Omental fat pad (tissue), 4 donors: ENCODE measurements around the gene BZW2. TPM values are rescaled to one million over a fixed set of nuclear protein-coding genes. Genes with fewer than 3 reads are reported as not detected.

Experiments used
- ATAC-seq: fragments of 150-250 bp; one replicate; pipeline ENCODE4 v1.9.1; 2016; ENCODE audit warnings: mild to moderate bottlenecking, moderate library complexity; ENCODE audit not compliant: low FRiP score
- DNase-seq: peaks from one replicate; pipeline ENCODE4 v3.0.0-alpha.2; 2019; ENCODE audit warnings: low spot score
- total RNA-seq, 4 donors: library from RNA; depleted of rRNA; stranded (reverse); fragments of >200 nt; gene quantifications; one replicate each; pipeline ENCODE4 v1.1.0, GENCODE V29; 2016
- TF ChIP-seq, protein P1 (sequence below), 3 donors: fragments of 450-650 bp; IDR thresholded peaks; one replicate each; pipeline ENCODE4 v1.5.1; 2016 to 2017; ENCODE audit warnings: antibody characterized with exemption in 3 of 3, mild to moderate bottlenecking in 3 of 3, moderate library complexity in 2 of 3

Gene BZW2
- total RNA-seq, 4 donors from 2014 or later = 44.9 to 92.7 (median 55.4) TPM

DNA sequence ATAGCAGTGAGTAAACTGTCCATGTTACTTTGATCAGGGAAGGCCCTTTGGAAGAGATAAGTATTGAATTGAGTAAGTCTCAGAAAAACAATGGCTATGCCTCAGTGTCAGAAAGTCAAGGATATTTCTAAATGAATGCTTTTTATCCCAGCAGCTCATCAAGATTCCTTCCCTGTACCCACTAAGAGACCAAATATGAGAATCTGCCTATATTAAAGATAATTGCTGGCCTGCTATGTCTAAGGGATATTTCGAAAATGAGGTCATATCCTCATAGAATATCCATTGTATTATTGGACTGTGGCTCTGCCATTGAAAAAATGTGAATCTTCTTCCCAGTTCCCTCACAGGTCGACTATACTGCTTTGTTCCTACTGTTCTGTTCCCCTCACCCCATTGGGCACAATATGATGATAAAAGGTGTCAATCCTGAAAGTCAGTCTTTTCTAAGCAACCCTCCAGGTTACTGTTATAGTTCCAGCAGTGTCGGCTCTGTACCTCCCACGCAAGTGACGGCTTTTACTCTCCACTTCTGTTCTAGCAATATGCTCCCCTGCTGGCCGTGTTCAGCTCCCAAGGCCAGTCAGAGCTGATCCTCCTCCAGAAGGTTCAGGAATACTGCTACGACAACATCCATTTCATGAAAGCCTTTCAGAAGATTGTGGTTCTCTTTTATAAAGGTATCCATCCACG lies 51.7 kb downstream of the BZW2 start:
- TF ChIP-seq, protein P1, sequence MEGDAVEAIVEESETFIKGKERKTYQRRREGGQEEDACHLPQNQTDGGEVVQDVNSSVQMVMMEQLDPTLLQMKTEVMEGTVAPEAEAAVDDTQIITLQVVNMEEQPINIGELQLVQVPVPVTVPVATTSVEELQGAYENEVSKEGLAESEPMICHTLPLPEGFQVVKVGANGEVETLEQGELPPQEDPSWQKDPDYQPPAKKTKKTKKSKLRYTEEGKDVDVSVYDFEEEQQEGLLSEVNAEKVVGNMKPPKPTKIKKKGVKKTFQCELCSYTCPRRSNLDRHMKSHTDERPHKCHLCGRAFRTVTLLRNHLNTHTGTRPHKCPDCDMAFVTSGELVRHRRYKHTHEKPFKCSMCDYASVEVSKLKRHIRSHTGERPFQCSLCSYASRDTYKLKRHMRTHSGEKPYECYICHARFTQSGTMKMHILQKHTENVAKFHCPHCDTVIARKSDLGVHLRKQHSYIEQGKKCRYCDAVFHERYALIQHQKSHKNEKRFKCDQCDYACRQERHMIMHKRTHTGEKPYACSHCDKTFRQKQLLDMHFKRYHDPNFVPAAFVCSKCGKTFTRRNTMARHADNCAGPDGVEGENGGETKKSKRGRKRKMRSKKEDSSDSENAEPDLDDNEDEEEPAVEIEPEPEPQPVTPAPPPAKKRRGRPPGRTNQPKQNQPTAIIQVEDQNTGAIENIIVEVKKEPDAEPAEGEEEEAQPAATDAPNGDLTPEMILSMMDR (IDR thresholded peaks at IDR 0.05) = no peak
- DNase-seq (no peak), ATAC-seq (no peak)

DNA sequence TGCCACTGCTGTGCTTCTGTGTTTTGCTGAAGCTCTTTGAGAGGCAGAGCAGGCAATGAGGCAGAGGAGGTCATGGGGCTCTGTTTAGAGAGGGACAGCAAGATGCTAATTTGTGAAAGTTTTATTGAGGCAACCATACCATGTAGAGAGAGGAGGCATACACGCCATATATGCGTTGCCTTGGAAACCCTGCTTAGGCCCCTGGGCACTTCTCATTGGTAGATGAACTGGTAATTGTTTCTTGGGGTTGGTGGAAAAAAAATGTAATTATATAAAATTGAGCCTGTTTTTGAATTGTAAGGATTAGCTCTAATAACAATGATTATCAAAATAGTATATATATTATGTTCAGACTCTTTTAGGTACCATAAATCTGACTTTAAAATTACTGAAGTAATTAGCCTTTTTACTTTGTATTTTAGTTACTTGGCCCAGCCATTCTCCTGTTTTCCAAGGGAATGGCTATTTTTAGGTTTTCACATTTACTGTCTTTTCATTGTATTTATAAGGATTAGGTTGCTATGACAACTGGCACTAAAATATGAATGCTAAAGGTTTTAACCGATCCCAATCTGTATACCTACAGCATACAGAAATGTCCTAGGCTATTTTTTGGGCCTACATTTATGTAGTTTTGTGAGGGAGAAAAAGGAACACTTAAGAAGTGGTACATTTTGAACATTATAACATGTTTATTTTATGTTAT lies 52.4 kb downstream of the BZW2 start:
- no peak for ATAC-seq
- no peak for DNase-seq
- TF ChIP-seq, protein P1 (IDR thresholded peaks at IDR 0.05) = no peak

DNA sequence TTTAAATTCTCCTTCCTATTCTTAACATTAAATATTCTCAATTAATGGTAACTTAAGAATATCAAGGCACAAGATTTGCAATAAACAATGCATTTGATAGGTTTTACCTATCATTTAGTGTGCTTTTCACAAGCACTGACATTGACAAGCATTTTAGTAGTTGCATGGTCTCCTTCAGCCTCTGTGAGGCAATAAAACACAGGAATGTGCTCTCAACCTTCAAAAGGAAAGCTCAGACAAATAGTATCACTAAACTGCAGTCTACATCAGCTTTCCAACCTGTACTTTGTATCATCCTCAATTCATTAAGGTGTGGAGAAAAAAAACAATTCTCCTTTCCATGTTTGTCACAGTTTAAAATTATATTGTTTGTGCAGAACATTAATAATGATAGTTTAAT lies 56.5 kb downstream of the BZW2 start:
- DNase-seq (no peak), ATAC-seq (no peak)
- TF ChIP-seq, protein P1 (IDR thresholded peaks at IDR 0.05) = no peak

DNA sequence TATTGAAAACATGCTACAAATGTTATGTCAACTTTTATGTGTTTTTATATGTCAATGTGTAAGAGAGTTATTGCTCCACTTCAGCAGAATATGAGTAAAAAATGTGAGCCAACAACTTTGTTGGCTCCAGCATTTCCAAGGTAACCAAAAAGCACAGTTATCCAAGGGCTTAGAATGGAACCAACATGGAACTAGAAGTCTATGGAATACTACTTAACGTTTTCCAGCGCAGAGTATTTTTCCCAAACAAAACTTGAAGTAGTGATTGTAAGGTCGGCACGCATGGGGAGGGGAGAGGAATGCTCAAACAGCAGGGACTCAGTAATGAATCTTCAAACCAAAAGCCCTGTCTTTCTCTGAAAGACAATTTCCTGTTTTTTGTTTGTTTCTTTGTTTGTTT lies 62.5 kb downstream of the BZW2 start:
- no peak for DNase-seq
- no peak for ATAC-seq
- TF ChIP-seq, protein P1 (IDR thresholded peaks at IDR 0.05) = no peak

DNA sequence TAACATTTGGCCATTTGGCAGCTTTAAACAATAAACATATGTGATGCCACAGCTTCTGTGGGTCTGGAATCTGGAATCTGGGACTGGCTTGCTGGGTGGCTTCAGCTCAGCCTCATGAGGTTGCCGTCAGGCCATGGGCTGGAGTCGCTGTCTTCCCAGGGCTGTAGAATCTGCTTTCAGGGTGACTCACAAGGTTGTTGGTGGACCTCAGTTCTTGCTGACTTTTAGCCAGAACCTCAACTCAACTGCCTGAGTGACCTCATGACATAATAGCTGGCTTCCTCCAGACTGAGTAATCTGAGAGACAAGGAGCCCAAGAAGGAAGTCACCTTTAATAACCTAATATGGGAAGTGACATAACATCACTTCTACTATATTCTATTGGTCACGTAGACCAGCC lies 63.0 kb downstream of the BZW2 start:
- TF ChIP-seq, protein P1 (IDR thresholded peaks at IDR 0.05) = no peak
- ATAC-seq = no peak
- no peak for DNase-seq

DNA sequence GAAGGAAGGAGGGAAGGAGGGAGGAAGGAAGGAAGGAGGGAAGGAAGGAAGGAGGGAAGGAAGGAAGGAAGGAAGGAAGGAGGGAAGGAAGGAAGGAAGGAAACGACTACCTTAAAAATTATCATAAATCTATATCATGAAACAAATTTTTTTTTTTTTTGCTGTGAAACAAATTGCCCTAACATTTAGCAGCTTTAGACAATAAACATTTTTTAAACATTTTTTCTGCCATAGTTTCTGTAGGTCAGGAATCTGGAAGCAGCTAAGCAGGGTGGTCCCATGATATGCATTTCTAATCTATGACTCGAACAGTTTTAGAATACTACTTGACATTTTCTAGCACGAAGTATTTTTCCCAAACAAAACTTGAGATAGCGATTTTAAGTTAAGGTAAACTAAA lies 64.7 kb downstream of the BZW2 start:
- ATAC-seq = no peak

More for the DNA sequence above, 64.7 kb downstream of the BZW2 start:
- TF ChIP-seq, protein P1 (IDR thresholded peaks at IDR 0.05) = no peak
- no peak for DNase-seq
